GM19035 (cell line): ENCODE results near the gene CDH20.
"Not testable (repeated sequence)": the region's sequence is repeated elsewhere in the genome, so short reads cannot be mapped to it uniquely, and the experiment has no call there.

Source experiments
- ATAC-seq: cut with Tn5 transposase; IDR thresholded peaks from one replicate; pipeline ENCODE4 v1.9.1; 2021; ENCODE audit not compliant: unreplicated experiment

CDH20 gene

DNA sequence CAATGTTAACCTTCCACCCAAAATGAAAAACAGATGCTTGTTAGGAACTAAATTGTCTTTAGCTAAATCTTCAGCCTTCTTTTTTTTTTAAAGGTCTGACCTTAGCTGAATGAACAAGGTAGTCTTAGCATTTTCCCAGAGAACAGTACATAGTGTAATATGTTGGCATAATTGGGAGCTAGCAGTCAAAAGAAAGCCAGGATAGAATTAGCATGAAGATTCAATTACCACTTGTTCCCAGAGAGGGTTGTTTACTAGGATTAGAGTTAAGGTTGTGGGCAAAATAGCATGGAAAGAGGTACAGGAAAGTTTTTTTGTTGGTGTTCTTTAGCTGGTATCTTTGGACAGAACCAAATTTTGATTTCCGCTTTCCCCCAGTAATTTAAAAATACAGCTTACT lies 6.9 kb downstream of the CDH20 start:
- ATAC-seq: no peak

DNA sequence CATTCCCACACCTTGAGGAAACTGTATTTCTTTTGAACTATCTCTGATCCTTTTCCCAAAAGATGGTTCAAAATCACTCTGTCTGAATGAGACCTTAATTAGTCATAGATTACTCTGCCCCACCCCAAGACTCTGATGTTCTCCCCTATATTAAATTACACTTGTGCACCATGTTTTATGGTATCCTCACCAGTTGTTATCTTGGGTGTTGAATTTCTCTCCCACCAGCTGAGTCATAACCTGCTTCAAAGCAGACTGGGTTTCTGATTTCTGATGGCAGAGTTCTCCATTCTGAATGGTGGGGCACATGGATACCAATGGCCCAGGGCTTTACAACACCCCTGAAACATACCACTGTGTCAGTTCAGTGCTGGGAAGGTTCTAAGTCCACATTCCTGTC lies 15.0 kb downstream of the CDH20 start:
- no peak for ATAC-seq

DNA sequence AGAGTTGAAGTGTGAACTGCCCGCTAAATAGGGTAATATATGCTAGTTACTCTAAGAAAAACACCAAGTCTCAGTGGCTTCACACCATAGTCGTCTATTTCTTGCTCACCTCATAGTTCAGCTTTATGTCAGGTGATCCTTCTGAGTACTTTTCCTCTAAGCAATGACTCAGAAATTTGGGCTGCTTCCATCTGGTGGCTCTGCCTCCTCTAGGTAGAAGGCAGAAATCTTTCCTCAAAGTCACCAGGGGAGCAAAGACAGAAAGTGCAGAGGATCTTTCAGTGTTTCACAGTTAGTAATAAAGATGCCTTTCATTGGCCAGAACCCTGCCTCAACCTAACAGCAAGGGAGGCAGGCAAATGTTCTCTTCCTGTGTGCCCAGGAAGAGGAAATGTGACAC lies 17.3 kb downstream of the CDH20 start:
- ATAC-seq: no peak

DNA sequence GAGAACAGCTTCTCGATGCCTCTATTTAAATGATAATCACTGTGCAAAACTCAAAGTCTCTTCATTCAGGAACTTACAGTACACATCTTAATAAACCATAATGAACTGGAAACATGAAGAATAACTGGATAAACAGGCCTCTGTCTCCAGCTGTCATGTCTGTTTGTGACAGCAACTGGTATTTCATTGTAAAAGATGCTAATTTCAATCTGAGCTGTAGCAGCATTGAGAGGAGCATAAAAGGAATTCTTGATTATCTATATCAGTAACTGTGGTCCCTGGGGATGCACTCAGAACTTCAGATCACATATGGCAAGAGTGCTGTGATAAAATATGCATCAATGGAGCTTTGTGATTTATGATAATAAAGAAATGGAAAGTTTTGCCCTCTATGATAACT lies 18.8 kb downstream of the CDH20 start:
- ATAC-seq: no peak

DNA sequence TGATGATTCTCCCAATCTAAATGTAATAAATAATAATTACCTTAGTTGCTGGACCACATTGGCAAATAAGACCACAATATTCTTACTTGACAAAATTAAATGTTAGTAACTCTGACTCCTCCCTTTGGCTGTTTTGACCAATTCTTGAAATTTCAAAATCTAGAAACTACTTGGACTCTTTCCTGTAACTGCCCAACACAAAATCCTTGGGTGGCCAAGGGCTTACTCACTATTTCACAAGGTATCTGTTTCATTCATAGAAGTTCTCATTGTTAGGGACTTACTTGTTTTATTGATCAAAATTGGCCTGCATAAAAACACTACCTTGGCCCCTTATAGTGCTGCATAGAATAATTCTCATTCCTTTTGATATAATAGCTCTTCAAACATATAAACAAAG lies 19.4 kb downstream of the CDH20 start:
- ATAC-seq: no peak

DNA sequence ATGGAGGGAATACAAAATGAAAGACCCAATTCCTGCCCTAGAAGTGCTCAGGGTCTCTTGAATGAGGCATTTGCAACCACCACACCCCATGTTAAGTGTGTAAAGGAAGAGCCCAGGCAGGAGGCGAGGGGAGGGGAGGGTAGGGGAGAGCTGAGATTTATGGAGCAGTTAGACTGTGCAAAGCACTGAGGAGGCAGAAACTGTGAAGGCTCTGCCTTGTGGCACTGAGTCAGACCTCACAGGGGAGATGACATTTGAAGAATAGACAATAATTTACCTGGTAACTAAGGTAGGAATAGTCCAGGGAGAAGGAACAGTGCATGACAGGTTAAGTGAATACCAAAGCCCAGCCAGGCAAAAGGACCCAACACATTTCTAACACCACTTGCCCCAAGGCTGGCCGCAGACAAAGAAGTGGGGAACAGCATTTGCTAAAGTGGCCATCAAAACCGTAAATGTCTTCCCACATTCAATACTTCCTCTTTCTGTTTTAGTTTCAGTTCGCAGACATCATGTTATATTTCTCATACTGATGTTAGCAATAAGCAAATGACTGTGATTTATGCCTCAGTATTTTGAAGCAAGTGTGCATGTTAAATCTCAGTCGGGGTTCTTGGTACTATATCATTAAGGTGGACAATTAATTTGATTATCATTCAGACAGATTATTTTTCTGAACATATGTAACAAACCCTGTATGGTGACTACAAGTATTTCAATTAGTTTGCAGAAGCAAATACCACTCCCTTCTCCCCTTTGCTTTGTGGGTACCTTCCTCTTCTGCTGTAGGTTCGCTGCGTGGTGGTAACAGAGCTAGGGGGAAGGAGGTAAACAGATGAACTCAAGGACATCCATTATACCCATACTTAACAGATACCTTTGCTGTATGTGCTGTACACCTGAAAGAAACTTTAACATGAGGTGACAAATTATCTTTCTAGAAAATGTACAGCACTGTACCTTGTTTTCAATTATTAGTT lies 27.5 kb downstream of the CDH20 start:
- ATAC-seq: peak; percentile 89

DNA sequence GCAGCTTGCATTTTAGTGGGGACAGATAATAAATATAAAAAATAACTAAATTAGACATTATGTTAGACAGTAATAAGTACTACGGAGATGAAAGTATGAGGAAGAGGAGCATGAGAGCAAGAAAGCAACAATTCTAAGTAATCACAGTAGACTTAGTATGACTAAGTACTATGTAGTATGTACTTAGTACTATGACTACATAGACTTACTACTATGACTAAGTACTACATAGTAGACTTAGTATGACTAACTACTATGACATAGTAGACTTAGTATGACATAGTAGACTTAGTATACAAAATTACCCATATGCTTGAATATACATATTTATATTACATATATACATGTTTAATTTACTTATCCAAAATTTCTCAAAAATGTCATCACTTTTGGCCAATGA lies 29.3 kb downstream of the CDH20 start:
- no peak for ATAC-seq

DNA sequence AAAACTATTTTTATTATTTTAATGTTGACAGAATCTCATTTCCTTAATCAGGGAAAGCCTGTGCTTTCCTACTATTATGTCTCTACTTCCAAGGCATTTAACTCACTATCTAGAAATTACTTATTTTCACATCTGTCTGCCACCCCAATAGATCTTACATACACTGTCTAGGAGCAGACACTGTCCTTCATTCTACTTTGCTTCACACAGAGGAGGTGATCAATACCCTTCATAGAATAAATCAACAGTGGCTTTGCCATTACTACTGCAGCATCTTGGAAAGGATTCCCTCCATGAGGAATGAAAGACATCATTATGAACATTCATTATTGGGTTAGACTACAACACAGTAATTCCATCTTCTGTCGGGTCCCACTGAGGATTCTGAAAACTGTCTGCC lies 31.7 kb downstream of the CDH20 start:
- ATAC-seq: no peak

DNA sequence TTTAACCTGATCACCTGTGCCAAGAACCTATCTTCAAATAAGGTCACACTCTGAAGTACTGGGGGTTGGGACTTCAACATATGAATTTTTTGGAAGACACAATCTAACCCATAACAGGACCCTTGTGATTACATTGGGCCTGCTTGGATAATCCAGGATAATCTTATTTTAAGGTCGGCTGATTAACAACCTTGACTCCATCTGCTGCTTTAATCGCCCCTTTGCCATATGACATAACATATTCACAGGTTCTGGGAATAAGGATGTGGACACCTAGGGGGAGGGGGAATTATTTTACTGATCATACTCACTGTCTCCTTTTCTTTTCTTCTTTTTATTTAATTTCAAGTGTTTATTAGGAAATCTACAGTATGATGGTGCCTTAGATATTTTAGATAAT lies 34.8 kb downstream of the CDH20 start:
- ATAC-seq: no peak

DNA sequence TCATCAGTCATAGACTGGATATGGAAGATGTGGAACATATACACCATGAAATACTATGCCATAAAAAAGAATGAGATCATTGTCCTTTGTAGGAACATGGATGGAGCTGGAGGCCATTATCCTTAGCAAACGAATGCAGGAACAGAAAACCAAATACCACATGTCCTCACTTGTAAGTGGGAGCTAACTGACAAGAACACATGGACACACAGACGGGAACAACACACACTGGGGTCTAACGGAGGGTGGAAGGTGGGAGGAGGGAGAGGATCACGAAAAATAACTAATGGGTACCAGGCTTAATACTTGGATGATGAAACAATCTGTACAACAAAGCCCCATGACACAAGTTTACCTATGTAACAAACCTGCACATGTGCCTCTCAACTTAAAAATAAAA lies 36.4 kb downstream of the CDH20 start:
- ATAC-seq: not testable (repeated sequence)

DNA sequence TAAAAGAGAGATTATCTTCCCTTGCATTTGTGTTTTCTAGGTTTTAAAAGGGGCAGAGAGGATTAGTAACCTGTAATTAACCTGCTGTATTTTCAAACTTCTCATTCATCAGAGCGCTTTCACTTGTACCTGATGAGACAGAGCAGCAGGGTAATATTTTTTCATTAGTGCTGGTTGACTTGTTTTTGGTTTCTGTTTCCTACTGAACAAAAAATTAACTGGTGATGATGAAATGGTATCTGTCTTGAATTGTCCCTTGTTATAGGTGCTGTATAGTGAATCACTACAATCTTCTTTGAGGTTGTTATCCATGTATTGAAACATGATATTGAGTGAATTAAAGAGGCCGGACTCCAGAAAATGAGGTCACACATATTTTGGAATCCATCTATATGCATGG lies 37.9 kb downstream of the CDH20 start:
- no peak for ATAC-seq

DNA sequence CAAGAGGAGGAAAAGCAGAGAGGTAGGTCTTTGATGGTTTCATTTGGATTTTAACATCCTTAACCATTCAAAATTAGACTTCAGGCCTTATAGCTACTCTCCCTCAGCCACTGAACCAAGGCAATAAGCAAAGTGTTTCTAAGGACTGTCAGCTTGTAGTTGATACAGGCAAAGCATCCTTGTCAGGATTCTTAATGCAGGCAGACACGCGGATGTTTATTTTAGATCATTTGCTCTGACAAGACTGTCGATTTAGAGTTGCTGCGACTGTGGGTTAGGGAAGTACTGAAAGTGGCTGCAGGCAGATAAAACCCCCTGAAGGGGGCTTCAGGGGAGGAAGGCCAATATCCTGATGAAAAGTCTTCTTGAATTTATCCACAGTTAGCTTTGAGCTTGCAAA lies 46.6 kb downstream of the CDH20 start:
- ATAC-seq: no peak

DNA sequence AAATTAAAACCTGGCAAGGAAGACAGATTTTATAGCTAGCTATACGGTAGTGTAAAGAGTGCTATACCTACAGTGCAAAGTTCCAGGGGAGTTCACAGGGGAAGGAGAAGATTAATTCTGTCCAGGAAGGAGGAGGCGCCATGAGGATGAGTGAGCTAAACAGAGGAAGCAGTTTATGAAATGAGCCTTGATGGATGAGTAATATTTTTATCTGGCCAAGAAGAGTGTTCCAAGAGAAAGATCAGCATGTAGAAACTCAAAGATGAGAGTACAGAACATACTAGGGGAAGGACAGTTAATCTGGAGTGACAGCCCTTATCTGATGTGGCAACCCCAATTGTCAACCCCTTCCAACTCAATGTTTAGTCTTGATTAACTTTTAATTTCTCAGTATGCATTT lies 54.8 kb downstream of the CDH20 start:
- no peak for ATAC-seq

DNA sequence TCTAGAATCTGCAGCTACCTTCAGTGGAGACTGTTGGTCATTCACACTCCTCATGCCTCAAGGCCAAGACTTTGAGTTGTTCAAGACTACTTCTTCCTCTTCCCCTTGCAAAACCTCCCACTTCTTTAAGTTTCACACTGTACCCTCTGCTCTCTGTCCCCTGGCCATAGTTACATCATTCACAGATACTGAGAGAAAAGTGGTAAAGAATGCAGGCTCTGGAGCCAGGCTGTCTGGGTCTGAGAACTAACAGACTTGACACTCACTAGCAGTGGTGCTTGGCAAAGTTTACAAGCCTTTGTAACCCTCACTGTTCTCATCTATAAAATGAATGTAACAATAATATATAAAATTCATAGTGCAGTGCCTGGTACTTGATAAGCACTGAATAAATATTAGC lies 61.8 kb downstream of the CDH20 start:
- ATAC-seq: no peak

DNA sequence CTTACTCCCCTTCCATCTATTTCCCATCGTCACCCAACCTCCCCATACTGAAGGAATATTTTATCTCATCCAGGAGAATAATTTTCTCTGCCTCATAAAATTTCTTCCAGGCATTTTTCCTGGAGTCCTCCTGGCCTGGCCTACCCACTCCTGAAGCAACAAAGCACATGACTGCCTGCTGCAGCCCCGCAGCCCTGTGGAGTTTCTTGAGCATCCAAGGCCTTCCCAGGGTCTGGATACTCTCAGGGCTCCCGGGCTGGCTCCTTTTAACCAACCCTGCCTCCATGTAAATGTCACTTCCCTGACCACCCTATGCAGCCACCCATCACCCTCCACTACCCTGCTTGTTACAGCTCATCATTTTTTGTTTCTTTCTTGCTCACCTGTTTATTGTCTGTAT lies 64.0 kb downstream of the CDH20 start:
- ATAC-seq: no peak

DNA sequence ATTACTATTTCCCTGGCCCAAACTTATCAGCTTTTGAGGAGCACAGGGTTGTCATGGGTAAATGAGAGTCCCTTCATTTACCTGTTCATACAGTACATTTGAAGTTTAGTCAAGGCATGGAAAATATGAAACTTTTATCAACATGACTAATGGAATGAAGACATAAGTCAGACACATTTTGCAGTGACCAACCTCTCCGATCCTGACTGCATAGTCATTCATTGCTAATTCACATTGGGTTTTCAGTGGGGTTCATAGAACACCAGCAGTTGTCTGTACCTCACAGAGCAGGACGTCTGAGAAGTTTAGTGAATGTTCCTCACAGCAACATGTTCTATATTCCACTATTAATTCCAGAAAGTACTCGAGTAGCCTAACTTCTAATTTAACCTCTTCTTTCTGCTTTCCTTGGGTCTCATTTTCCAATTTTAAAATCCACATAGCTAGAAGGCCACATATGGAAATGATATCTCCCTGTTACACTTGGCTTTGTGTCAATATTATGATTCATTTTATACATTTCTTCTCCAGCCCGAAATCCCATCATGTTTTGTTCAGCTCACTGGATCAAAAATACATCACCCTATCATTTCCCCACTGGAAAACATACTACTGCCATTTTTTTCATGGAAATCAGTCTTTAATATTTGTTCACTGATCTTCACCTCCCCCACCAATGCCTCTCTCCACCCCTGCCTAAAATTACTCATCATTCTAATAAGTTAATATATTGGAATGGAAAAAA lies 65.9 kb downstream of the CDH20 start:
- no peak for ATAC-seq

DNA sequence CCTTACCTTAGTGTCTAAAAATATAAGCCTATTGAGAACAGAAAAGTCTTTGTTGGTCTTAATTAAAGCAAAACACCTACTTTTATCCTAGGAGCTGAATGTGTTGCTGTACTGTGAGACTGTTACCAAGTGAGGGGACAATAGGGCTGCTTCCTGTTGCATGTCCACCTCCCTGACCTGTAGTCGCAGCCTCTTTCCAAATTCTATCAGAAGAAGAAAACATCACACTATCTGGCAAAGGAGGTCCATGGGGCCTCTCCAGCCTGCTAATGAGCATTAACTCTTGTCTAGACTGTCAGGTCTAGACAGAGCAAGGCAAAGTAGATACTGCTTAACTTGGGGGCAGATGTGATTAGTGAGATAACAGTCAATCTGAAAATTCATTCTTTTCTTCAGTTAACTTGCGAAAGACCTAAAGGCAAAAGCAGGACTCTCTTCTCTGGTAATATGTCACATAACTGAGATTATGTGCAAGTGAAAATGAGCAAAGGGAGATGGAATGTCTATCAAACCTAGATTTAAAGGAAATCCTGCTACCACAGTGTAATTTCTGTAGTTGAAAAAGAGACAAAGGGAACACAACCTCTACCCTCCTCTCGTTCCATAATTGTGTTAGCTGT lies 66.9 kb downstream of the CDH20 start:
- ATAC-seq: no peak

DNA sequence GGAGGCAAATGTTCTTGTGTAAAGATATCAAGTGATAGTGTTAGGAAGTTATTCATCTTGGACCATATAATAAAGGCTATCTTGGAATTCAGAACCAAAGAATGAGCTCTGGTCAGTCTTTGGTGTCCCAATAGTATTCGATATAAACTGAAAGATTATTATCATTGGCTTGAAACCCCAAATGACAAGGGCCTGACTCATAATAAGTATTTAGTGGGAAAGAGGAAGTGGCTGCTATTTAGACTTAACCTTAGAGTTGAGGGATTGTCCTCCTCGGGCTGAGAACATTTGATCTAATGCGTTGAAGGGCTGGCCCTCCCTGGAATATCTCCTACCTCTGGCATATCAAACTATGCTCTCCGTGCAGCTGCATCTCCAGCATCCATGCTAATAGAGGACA lies 67.5 kb downstream of the CDH20 start:
- no peak for ATAC-seq

DNA sequence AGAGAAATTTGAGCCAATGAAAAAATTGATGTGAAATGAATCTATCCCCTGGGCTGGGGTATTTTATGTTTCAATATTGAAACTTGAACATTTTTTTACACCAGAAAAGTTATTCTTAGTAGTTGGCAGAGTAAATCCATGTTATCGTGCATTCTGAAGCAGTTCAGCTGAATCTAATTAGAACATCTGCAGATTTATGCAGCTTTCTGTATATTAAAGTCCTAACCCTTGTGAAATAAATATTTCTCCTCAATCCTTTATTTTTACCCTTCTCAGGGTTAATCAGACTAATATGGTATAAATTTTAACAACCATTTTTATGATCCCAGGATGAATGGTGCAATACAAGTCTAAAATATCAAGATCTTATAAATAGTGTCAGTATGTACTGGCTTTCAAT lies 69.5 kb downstream of the CDH20 start:
- no peak for ATAC-seq

DNA sequence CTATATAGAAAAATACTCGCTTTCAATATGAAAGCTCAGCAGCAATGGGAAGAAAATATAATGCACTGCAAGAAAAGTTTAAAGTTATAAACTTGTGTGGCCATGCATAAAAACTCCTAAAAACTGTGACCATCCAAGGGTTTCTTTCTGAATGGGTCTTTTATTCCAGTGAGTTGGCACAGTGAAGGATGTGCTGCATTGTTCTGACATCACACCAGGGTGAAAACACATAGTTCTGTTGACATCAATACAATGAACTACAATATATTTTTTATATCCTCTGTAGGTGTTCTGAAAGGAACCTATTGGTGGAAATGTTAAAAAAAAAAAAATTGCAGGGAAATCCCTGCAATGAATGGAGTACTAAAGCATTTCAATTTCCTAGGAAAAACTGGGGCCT lies 80.2 kb downstream of the CDH20 start:
- ATAC-seq: no peak

DNA sequence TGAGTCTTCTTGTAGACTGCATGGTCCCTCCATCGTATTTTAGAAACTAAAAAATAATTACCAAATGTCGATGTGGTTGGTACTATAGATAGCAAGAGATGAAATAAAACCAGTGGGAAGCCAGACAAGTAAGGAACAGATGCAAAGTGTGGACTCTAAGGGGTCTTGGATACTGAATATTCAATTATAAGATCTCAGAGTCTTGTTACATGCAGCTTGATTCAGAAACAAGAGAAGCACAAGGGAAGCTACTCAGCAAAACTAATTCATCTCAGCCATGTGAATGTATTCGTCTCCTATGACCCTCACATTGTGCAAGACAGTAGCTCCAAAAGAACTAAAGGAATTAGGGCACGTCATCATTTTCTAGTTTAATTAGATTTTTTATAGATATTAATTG lies 80.9 kb downstream of the CDH20 start:
- ATAC-seq: no peak

DNA sequence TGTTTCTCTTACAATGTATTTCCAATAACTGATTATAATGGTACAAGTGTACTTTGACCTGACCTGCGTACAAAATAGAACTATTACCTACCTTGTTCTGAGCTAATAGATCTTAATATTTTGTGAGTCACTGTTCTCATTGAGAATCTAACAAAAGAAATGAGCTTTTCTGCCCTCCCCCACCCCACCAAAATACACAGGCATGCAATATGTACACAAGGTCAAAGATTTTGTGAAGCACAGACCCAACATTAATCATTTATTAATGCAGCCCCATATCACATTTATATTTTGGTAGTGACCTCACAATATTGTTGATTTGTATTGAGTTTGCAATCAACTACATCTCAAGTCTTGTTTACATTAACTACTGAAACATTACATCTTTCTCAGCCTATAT lies 86.5 kb downstream of the CDH20 start:
- ATAC-seq: no peak
